ENCODE measurements around the gene TRAFD1.
"Not testable (repeated sequence)": the region's sequence is repeated elsewhere in the genome, so short reads cannot be mapped to it uniquely, and the experiment has no call there.

Gene TRAFD1

GRCh38 chr12:112125250-112125999 is at the start of gene TRAFD1:
Gene TRAFD1 (plus strand): TSS chr12:112125560. CDS start chr12:112130523, 4,963 bp downstream.
- DNase-seq: peak; percentile 87 to 99 (median 97)

GRCh38 chr12:112087055-112087850 is 38.1 kb upstream of the TRAFD1 start:
- DNase-seq: no peak

- DNase-seq: no peak
Observed at GRCh38 chr12:112087851-112088250, 37.5 kb upstream of the TRAFD1 start.

- DNase-seq: no peak
Observed at GRCh38 chr12:112091563-112091962, 33.8 kb upstream of the TRAFD1 start.

GRCh38 chr12:112096070-112096469 is 29.3 kb upstream of the TRAFD1 start:
- DNase-seq: no peak

GRCh38 chr12:112096667-112097066 is 28.7 kb upstream of the TRAFD1 start:
- no peak for DNase-seq

- no peak for DNase-seq
Observed at GRCh38 chr12:112097641-112098040, 27.7 kb upstream of the TRAFD1 start.

GRCh38 chr12:112100500-112100899 is 24.9 kb upstream of the TRAFD1 start:
- not testable (repeated sequence) for DNase-seq

GRCh38 chr12:112102127-112102526 is 23.2 kb upstream of the TRAFD1 start:
- no peak for DNase-seq

GRCh38 chr12:112102746-112103145 is 22.6 kb upstream of the TRAFD1 start:
- DNase-seq: not testable (repeated sequence)

- no peak for DNase-seq
Observed at GRCh38 chr12:112103758-112104503, 21.4 kb upstream of the TRAFD1 start.

- DNase-seq: no peak
Observed at GRCh38 chr12:112105891-112106290, 19.5 kb upstream of the TRAFD1 start.

GRCh38 chr12:112107306-112108201 is 17.8 kb upstream of the TRAFD1 start:
- peak in 9 of 51 donors; percentile 16 to 49 (median 31) for DNase-seq

GRCh38 chr12:112108202-112109079 is 16.9 kb upstream of the TRAFD1 start, which contains the start of gene NAA25:
Gene NAA25 (minus strand): TSS chr12:112108783. CDS start chr12:112108773, 10 bp downstream.
- DNase-seq: peak; percentile 41 to 94 (median 78)

- not testable (repeated sequence) for DNase-seq
Observed at GRCh38 chr12:112110787-112111662, 14.3 kb upstream of the TRAFD1 start.

- peak in 1 of 51 donors; percentile 11 for DNase-seq
Observed at GRCh38 chr12:112111931-112112330, 13.4 kb upstream of the TRAFD1 start.

- DNase-seq: no peak
Observed at GRCh38 chr12:112112409-112113133, 12.8 kb upstream of the TRAFD1 start.

Data from hypothalamus (tissue), 51 donors.